T-helper 1 cell treated with Interleukin-12 subunit alpha and Interleukin-12 subunit beta and Interleukin-4 antibody, amounts not matched to agents 30 ng/mL and 1 ng/mL, for 36 hours (primary cell): ENCODE data around the gene COL21A1. TPM values are rescaled to one million over a fixed set of nuclear protein-coding genes. Genes with fewer than 3 reads are reported as not detected.

Source experiments
- intact Hi-C: fragments of 100-400 bp; cut with micrococcal nuclease; formaldehyde crosslinking; loops from one replicate; pipeline ENCODE4 v1.15.1; 2024
- total RNA-seq: library from RNA; stranded (reverse); gene quantifications from 2 replicates; pipeline ENCODE4 v1.2.3, GENCODE V29; 2022

Gene COL21A1
- total RNA-seq, 1 donor from 2014 or later, result not detected

DNA sequence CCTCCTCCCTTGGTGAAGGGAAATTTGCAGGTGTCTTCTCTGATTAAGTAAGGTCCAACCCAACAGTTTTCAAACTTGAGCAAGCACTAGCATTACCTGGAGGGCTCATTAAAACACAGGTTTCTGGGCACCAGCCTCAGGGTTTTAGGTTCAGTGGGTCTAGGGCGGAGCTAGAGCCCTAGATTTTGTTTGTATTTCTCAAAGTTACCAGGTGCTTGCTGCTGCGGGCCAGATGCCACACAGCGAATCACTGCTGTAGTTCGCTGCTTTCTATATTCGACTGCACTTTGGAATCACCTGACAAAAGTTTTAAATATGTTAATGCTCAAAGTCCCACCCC, 869 bp downstream of the COL21A1 start:
- intact Hi-C loops, result no loop called here

DNA sequence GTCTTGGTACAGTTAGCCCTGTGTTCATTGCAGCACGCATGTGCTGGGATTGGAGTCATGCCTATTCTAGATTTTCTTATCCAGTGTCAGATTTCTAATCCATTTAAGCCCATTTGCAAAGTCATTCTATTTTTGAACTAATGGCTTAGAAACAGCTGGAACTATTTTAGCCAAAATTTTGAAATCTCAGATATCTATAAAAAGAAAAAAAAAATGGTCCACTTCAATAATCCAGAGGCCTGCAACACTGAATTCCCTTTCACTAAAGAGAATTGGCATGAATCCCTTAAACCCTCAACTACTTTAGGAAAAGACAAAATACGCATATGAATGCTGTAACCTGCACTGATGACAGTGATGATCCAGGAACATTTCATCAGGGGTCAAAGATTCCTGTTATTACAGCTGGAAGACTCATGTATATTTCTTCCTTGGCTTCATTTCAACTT, 1.5 kb downstream of the COL21A1 start:
- intact Hi-C loops, result no loop called here

DNA sequence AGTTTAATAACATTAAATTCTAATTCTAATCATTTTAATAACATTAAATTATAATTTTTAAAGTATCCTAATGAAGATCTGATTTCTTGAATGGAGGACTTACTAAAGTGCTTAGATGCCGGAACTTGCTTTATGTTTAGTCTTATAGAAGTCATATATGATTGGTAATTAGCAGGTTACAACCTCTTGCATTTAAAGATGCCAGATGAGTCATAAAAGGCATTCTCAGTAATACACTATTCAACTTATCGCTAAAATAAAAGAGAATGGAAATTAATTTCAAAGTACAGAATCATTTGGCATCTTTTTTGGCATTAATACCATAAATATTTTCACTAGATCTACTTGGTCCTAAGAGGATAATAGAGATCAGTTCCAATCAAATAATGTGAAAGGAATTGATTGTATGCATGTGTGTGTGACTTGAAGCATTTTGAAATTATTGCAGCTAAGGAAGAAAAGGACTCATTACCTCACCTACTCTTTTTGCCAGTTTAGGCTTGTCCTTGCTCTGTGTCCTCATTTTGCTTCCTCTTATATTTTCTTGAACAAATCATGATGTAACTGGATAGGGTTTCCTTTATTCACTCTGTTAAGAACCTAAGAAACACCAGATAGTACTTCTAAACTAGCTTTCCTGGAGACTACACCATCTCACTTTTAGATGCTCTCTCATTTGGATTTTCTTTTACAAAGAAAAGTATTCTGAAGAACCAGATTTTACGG, 2.7 kb downstream of the COL21A1 start:
- intact Hi-C loops, result no loop called here

DNA sequence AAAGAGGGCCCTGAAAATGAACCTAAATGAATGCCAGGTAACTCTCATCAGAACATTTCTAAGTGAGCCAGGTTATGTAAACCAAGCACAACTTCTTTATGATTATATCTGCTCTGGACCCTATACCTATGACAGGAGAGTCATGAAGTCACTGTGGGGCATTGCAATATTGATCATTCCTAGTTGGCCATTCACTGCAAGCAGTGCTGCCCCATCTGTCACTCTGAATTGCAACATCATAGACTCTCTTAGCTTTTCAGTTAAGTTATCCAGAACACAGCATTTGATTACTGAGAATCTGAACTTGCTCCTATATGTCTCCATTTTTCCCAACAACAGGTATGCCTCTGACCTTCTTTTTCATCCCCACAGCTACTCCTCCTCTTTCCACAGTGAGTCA, 3.3 kb downstream of the COL21A1 start:
- intact Hi-C loops, result no loop called here

DNA sequence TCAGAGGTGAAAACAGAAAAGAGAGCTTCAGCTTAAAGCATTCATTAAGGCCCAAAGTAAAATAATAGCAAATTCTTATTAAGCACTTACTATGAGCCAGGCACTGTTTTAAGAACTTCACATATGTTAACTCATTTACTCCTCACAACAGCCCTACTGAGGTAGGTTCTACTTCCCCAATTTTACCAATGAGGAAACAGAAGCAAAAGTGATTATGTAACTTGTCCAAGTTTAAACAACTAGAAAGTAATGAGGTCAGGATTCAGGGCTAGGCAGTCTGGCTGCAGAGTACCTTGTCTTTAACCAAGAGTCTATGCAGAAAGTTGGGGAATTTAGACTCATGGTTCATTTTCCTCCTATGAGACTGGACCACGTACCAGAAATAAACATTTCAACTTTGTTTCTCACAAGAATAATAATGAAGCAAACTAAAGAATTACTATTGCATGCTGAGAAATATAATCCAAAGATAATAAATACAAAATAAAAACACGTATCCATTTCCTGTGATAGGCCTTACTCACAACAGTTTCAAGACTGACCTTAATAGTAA, 3.8 kb downstream of the COL21A1 start:
- intact Hi-C loops, result no loop called here

DNA sequence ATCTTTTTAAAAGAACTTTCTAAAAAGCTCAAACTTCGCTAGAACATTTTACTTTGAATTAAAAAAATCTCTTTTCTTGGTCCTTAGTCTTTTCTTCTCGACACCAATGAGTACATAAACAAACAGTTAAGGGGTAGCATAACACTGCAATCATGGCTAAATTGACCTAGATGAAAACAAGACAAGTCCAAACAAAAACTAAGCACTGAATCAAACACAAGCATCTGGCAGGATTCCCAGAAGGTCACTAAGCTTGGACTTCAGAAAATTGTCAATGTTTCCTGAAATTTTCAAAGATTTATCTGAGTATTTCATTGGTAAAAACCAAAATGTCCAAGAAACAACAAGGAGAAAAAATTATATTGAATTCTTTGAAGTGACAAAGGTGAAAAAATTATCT, 5.0 kb downstream of the COL21A1 start:
- intact Hi-C loops, result no loop called here

DNA sequence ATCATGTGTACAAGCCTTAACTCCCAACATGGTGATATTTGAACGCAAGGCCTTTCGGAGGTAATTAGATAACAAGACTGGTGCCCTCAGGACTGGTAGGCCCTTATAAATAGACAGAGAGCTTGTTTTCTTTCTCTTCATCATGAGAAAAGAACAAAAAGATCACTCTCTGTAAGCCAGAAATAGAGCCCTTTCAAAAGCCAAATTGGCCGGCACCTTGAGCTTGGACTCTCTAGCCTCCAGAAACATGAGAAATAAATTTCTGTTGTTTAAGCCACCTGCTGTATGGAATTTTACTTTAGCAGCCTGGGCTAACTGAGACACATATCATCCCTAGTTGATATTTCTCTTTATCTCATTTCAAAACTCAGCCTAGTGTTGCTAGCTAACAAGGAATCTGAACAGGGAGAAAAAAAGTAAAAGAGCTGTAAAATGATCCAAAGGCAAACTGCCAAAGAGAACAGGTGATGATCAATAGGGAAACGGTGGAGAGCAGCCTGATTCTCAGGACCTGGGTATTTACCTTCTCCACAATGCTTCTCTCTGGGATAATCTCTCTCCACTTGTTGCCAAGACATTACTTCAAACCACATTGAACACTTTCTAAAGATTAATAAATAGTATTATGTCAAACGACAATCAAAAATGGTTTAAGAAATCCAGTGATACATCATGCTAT, 6.1 kb downstream of the COL21A1 start:
- intact Hi-C loops, result no loop called here

DNA sequence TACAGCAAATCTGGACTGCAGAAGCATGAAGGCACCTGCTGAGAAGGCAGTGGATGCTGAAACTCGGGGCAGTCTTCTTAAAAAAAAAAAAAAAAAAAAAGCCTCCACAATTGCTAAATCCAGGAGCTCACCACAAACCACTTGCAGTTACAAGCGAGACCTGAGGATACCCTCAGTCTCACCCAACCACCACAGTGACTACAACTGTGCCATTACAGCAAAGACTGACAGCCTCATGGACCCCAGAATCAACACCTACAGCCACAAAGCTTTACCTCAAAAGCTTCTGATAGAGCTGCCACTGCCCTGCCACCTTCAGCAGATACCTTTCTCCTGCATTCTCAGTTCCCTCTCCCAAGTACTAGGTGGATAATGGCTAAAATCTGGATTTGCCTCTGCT, 9.0 kb downstream of the COL21A1 start:
- intact Hi-C loops, result no loop called here

DNA sequence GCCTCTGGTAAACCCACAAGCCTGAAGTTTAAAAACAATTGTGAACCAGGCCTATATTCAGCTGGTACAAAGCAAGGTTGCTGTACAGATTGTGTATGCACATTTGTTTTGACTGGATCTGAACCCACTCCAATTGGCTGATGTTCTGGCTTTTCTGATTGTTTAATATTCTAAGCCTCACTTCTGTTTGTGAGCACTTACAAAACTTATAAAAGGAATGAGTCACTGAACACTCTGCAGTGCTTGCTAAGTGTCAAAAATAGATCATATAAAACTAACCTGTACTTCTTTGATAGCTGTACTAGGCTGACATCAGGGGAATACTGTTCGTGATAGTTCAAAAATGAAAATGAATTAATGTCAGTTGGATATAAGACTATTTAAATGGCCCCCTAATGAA, 12.1 kb downstream of the COL21A1 start:
- intact Hi-C loops, result no loop called here

DNA sequence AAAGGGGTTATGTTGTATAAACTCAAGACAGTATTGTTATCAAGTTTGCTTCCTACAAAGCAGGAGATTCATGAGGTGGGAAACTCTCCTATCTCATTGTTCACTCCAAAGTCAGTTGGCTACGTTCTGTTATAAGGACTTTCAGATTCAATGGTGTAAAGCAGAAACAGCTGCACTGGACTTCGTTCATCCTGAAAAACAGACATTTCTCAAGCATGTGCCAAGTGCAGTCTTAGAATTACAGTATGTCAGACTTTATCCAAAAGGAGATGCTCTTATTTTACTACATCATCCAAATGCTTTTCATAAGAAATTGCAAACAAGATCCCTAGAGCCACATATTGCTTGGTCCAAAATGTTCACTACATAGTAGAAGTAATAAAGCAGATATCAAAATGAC, 14.9 kb downstream of the COL21A1 start:
- intact Hi-C loops, result no loop called here

DNA sequence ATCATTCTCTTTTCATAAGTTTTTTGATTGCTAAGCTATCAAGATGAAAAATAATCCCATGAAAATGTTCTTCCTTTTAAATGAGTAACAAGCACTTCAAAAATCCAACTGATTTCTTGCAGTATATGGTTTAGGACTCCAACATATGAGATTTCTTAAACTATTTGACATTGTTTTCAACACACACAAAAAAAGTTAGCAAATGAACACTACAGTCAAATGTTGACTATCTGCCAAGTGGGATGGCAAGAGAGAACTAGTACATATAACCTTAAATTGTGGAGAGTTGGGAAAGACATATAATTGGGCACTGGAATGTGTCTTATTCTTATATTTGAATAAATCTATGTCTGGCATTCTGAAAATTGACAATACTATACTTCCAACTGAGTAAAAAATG, 15.6 kb downstream of the COL21A1 start:
- intact Hi-C loops, result no loop called here

DNA sequence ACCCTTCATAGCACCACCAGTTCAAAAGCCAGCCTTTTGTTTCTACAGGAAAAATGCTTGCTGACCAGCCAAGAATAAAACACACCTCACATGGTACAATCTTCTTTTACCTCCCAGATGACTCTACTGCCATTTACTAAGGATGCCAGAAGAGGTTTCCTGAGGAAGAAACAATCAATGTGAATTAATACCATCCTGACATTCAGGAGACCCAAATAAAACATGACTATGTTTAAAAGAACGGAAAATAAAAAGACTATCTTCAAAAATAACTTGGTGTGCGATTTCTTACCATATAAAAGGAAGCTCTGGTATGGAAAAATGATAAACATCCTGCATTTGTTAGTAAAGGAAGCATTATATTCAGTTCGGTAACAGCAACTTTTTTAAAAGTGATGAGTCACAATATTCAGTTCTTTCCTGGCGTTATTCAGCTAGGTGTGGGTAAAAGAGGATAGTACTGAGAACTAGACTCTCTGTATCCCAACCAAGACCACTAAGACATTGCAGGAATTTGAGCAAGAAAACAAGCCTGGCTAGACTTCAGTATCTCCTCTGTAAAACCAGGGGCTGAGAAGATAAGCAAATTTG, 16.3 kb downstream of the COL21A1 start:
- intact Hi-C loops, result no loop called here

DNA sequence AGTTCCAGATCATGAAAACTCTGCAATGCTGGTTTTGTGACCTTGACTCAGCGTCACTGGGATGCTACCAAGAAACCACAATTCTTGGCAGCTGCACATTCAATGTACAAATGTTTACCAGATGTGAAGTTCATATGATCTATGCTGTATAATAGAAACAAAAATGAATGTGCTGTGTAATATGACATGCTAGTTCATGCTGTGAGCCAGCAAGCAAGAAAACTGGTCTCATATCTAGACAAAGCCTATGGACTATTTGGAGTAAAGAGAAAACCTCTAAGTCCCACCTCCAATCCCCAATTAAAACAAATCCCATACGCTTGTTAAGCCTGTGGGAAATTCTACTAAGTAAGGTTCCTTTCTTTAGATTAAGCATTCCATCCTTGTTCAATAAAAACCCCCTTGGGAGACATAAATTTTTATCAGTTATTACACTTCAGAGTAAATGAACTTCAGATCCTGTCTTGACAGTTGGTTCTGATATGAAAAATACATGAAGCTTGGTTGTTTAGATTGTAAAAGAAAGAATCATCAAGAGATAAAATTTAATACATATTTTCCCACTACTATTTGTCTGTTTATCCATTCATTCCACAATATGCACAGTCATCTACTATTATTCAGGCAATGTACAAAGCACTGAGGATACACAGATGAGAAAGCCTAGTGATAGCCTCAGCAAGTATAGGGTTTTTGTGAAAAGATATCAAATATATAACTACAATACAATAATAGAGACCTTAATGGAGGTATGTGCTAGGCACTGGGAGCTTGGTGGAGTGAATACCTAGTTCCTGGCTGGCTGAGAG, 20.1 kb downstream of the COL21A1 start:
- intact Hi-C loops, result no loop called here

DNA sequence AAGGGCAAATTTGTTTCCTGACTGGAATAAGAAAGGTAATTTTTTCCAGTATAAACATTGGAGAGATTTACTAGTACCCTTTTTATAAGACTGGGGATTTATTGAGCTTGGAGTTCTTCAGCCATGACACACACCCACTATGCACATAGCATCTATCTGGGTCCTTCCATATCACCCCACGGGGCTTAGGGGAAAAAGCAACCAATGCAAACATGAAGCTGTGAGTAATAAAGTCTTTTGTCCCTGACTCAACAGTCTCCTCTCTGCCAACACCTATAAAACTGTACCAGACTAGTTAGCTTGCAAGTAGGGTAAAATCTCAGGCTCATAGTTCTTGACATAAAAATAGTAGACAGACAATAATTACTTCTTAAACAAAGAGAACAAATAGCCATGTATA, 23.4 kb downstream of the COL21A1 start:
- intact Hi-C loops, result no loop called here

DNA sequence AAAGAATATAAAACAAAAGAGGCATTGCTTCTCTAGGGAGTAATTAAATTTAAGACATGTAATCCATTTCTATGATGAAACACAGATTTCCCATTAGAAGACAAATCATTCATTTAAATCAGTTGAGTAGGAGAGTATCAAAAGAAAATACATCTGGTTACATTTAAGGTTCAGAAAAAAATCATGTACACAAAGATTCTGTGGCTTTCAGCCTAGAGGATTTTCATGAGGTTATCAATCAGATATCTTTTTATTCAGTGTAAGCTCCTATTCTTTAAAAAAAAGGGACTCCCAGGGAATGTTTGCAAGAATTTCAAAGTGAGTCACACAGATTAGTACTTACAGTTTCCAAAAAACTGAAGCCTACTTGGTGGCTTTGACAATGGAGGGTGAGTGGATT, 24.9 kb downstream of the COL21A1 start:
- intact Hi-C loops, result no loop called here

DNA sequence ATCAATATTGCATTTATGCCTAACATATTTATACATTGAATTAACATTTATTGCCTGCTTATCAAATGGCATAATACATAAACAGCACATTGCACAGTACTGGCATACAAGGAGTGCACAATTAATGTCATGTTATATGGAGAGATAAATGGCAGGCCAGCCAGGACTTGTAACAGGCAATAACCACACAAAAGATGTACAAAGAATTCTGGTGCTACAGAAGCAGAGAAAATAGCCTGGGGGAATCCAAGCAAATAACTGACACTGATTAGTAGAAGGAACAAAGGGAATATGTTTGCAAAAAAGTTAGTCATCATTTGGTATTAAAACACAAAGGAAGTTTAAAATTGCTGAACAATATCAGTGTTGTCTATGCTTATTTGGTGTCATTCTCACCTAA, 27.3 kb downstream of the COL21A1 start:
- intact Hi-C loops, result no loop called here

DNA sequence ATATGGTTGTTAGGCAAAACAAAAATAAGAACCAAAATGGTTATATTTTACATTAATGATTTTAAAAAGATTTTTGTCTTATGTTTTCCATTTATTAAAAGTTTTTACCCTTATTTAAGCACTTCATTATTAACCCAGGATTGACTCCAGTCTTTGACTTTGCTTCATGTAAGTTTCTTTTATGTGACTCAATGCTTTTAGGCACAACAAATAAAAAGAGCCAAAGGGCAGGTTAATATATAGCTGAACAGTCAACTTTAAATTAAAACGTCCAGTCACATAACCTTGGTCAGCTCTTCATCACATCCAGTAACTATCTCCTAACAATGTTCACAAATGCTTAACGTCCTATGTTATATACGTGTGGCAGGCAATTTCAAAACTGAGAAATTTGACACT, 32.7 kb downstream of the COL21A1 start:
- intact Hi-C loops, result no loop called here

DNA sequence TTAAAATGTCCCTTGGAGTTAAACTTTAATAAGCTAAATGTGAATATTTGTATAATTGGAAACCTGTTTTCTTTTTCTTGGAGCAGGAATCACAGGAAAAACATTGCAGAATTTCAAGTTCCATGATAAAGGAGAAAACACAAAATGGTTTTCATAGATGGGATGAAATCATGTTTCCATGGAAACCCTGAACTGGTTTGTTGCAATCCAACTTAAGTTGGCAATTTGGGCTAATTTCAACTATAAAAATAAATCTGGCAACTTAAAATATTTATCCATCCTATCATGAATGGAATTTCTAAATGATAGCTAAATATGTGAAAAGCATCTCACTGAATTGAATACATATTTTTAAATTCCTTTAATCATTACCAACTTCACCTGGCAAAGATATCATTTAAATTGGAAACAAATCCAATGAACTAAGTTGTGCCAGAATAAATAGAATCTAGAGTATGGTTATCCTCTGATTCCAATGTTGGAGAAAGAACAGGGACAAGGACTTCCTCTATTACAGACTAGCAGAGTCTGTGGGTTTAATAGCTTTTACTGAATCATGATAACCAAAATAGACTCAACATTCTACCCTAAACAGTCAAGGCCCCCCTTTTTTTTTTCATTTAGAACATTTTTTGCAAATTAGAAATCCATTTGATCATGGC, 33.2 kb downstream of the COL21A1 start:
- intact Hi-C loops, result no loop called here

DNA sequence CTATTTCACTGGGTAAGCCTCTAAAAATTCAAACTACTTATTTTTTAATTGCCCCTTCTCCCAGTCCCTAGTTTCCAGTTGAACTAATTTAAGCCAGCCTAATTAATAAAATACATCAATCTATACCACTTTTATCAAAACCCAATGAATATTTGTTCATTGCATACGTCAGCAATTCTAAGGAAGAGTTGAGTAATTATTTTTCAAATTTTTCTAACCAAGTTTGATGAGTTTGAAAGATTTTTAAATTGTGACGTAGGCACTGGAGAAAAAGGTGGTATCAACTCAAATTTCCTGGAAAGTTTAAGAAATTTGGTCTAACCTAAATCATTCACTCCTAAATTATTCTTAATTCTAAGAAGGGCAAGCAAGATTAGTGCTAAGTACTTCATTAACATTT, 35.7 kb downstream of the COL21A1 start:
- intact Hi-C loops, result no loop called here

DNA sequence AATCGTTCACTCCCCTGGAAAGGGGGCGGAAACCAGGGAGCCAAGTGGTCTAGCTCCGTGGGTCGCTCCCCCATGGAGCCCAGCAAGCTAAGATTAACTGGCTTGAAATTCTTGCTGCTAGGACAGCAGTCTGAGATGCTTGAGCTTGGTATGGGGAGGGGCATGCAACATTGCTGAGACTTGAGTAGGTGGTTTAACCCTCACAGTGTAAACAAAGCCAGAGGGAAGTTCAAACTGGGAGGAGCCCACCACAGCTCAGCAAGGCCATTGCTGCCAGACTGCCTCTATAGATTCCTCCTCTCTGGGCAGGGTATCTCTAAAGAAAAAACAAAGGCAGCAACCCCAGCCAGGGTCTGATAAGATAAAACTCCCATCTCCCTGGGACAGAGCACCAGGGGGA, 43.2 kb downstream of the COL21A1 start:
- intact Hi-C loops, result no loop called here

DNA sequence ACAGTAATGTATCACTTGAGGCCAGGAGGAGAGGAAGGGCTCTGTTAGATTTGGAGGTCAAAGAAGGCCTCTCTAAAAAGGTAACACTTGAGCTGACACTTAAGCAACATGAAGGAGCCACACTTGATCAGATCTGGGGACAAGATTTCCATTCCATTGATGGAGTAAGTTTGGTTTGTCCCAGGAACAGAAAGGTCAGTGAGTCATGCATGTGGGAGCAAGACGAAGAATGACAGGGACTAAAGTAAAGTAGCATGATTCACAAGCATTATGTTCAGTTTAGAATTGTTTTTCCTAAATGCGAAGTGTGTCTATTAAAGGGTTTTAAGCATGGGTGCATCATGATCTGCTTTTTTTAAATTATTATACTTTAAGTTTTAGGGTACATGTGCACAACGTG, 47.4 kb downstream of the COL21A1 start:
- intact Hi-C loops, result no loop called here
